Body of pancreas (tissue), 4 donors: ENCODE data around the gene PDK4. TPM values are rescaled to one million over a fixed set of nuclear protein-coding genes. Genes with fewer than 3 reads are reported as not detected.
A peak's percentile ranks its signal among the peaks of the same experiment; 100 is the strongest.

Experiments used
- ATAC-seq: fragments of 150-250 bp; one replicate; pipeline ENCODE4 v1.9.1; 2016
- DNase-seq, 4 donors: peaks; one replicate each; pipeline ENCODE4 v3.0.0-alpha.2; 2019
- H3K27ac ChIP-seq, 4 donors: fragments of 200-600 bp; sonication (generic); 1 replicate in 3 of 4; 2 replicates in 1 of 4; pipeline versions ENCODE4 v1.5.1 to v1.6.1; 2016 to 2019; ENCODE audit warnings: mild to moderate bottlenecking in 1 of 4, mixed read lengths in 1 of 4, moderate library complexity in 1 of 4
- H3K27me3 ChIP-seq, 2 donors: fragments of 200-600 bp; sonication (generic); one replicate each; pipeline ENCODE4 v1.6.0; 2016; ENCODE audit warnings: mild to moderate bottlenecking in 1 of 2
- H3K36me3 ChIP-seq, 2 donors: fragments of 200-600 bp; sonication (generic); replicated peaks in 1 of 2; 2 replicates each; pipeline ENCODE4 v1.5.1; 2016; ENCODE audit warnings: low read depth in 2 of 2; ENCODE audit not compliant: insufficient read depth in 1 of 2
- H3K4me1 ChIP-seq: fragments of 200-600 bp; sonication (generic); one replicate; pipeline ENCODE4 v1.6.0; 2016
- H3K4me3 ChIP-seq, 2 donors: fragments of 200-600 bp; sonication (generic); 1 replicate in 1 of 2; 2 replicates in 1 of 2; pipeline ENCODE4 v1.5.1; 2016 to 2019
- H3K9me3 ChIP-seq, 3 donors: fragments of 200-600 bp; sonication (generic); 1 replicate in 2 of 3; 2 replicates in 1 of 3; pipeline ENCODE4 v1.5.1; 2016
- POLR2A ChIP-seq, 3 donors: fragments of 450-650 bp; IDR thresholded peaks; one replicate each; pipeline ENCODE4 v1.6.1; 2016; ENCODE audit warnings: antibody characterized with exemption in 3 of 3, mild to moderate bottlenecking in 2 of 3
- WGBS, 2 donors: methylation state at CpG; one replicate each; pipeline ENCODE4 v1.1.5; 2017; 5-methylcytosine and 5-hydroxymethylcytosine counted together
- intact Hi-C: fragments of 100-400 bp; cut with DNase I; formaldehyde crosslinking; loops from one replicate; pipeline ENCODE4 v1.15.1; 2023
- total RNA-seq, 2 donors: library from RNA; depleted of rRNA; stranded (reverse); fragments of >200 nt; gene quantifications; one replicate each; pipeline ENCODE4 v1.1.0, GENCODE V29; 2016
- TF ChIP-seq, protein P1 (sequence below), 7 experiments: fragments of 450-650 bp in 4 of 7; fragments of 200-600 bp in 3 of 7; sonication (generic) in 3 of 7; IDR thresholded peaks; one replicate each; pipeline ENCODE4 v1.5.1; 2016 to 2019; ENCODE audit warnings: antibody characterized with exemption in 7 of 7

Gene PDK4
- total RNA-seq, 2 donors from 2014 or later, result 234 to 308 TPM

DNA sequence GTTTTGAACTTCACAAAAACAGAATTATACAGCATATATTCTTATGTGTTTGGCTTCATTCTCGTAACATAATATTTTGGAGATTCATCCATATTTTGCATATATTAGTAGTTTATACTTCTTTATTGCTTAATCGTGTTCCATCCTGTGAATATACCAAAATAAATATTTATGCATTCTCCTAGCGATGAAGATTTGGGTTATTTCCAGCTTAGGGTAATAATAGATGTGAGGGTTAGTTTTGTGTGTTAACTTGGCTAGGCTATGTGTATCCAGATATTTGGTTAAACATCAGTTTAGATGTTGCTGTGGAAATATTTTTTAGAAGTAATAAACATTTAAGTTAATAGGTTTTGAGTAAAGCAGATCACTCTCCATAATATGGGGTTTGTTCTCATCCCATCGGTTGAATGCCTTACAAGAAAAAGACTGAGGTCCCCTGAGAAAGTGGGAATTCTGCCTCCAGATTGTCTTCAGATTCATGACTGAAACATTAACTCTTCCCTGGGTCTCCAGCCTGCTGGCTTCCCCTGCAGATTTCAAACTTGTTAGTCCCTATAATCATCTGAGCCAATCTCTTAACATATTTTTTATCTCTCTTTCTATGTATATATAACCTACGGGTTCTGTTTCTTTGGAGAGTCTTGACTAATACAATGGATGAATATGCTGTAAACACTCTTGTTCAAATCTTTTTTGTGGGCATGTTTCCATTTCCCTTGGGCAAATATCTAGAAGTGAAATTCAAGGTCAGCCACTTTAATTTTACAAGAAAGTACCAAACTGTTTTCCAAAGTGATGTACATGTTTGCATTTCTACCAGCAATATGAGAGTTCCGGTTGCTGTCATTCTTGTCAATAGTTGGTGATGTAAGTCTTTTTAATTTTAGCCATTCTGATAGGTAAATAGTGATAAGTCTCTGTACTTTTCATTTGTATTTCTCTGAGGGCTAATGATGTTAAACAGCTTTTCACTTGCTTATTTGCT lies 48.7 kb downstream of the PDK4 start:
- no peak for ATAC-seq
- H3K4me1 ChIP-seq, result peaks cover 68% of the 10 kb centered on the region

GRCh38 chr7:95546647-95547046 lies 49.7 kb downstream of the PDK4 start:
- H3K36me3 ChIP-seq, result no peaks in the 10 kb centered on the region
- no peaks in the 10 kb centered on the region for H3K9me3 ChIP-seq
- intact Hi-C loops, result no loop called here
- 69 to 70% methylated on average over 4 of the region's 4 CpGs for WGBS, 2 donors
- H3K4me3 ChIP-seq, result no peak overlapping the region
- H3K27ac ChIP-seq, result peak overlapping the region; percentile 2 to 99 (median 34)
- DNase-seq (no peak), ATAC-seq (no peak)
- H3K27me3 ChIP-seq, result no peaks in the 10 kb centered on the region
- TF ChIP-seq, protein P1, sequence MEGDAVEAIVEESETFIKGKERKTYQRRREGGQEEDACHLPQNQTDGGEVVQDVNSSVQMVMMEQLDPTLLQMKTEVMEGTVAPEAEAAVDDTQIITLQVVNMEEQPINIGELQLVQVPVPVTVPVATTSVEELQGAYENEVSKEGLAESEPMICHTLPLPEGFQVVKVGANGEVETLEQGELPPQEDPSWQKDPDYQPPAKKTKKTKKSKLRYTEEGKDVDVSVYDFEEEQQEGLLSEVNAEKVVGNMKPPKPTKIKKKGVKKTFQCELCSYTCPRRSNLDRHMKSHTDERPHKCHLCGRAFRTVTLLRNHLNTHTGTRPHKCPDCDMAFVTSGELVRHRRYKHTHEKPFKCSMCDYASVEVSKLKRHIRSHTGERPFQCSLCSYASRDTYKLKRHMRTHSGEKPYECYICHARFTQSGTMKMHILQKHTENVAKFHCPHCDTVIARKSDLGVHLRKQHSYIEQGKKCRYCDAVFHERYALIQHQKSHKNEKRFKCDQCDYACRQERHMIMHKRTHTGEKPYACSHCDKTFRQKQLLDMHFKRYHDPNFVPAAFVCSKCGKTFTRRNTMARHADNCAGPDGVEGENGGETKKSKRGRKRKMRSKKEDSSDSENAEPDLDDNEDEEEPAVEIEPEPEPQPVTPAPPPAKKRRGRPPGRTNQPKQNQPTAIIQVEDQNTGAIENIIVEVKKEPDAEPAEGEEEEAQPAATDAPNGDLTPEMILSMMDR (IDR thresholded peaks at IDR 0.05), result no peak
- no peak for TF ChIP-seq POLR2A (IDR thresholded peaks at IDR 0.05)
- H3K4me1 ChIP-seq, result peaks cover 68% of the 10 kb centered on the region

More for the DNA sequence above, 48.7 kb downstream of the PDK4 start:
- DNase-seq, result no peak
- Histone ChIP-seq H3K27ac (peak overlapping the region; percentile 35 to 99 (median 96)), H3K36me3 (no peaks in the 10 kb centered on the region), H3K4me3 (no peak overlapping the region), H3K9me3 (no peaks in the 10 kb centered on the region), H3K27me3 (no peaks in the 10 kb centered on the region)
- no peak for TF ChIP-seq POLR2A (IDR thresholded peaks at IDR 0.05)
- TF ChIP-seq, protein P1 (IDR thresholded peaks at IDR 0.05), result no peak
- 37 to 43% methylated on average over 6 of the region's 6 CpGs for WGBS, 2 donors
- intact Hi-C loops, result no loop called here

DNA sequence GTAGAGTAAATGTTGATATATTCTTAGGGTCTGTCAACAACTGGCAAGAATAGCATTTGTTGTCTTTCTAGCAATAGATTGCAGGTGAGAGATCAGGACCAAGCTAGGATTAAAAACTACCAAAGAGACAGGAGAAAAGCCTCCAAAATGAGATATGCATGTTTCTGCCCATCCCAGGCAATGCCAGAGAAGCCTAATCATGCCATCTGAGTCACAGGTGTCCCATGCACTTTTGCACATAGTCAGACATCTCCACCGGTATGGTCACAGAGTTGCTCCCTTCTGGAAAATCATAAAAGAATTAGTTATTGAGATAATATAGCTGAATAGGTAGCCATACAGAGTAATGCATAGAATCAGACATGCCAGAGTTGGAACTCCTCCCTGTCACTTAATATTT lies 50.6 kb downstream of the PDK4 start:
- intact Hi-C loops, result no loop called here
- Histone ChIP-seq H3K36me3 (no peaks in the 10 kb centered on the region), H3K27me3 (no peaks in the 10 kb centered on the region), H3K4me1 (peaks cover 58% of the 10 kb centered on the region), H3K9me3 (no peaks in the 10 kb centered on the region), H3K27ac (peak overlapping the region; percentile 59 to 74 (median 69)), H3K4me3 (no peak overlapping the region)
- DNase-seq (no peak), ATAC-seq (no peak)
- WGBS, 2 donors, result 84 to 94% methylated on average over 1 of the region's 1 CpG
- no peak for TF ChIP-seq POLR2A (IDR thresholded peaks at IDR 0.05)
- TF ChIP-seq, protein P1 (IDR thresholded peaks at IDR 0.05), result no peak

GRCh38 chr7:95545007-95545615 lies 51.2 kb downstream of the PDK4 start:
- TF ChIP-seq, protein P1 (IDR thresholded peaks at IDR 0.05), result peak; percentile 44 to 94 (median 88)
- no peak for TF ChIP-seq POLR2A (IDR thresholded peaks at IDR 0.05)
- ATAC-seq (peak; percentile 79), DNase-seq (peak; percentile 66 to 75 (median 72))
- H3K27me3 ChIP-seq, result no peaks in the 10 kb centered on the region
- peaks cover 52% of the 10 kb centered on the region for H3K4me1 ChIP-seq
- peak overlapping the region; percentile 59 to 74 (median 69) for H3K27ac ChIP-seq
- H3K36me3 ChIP-seq, result no peaks in the 10 kb centered on the region
- 2 to 5% methylated on average over 3 of the region's 3 CpGs for WGBS, 2 donors
- intact Hi-C loops, result no loop called here
- no peak overlapping the region for H3K4me3 ChIP-seq
- H3K9me3 ChIP-seq, result no peaks in the 10 kb centered on the region
